Sciatic nerve (tissue), 2 donors: ENCODE data around the gene ANKRD18A. TPM values are rescaled to one million over a fixed set of nuclear protein-coding genes. Genes with fewer than 3 reads are reported as not detected.
"Not testable (repeated sequence)": the region's sequence is repeated elsewhere in the genome, so short reads cannot be mapped to it uniquely, and the experiment has no call there.

Source experiments
- ATAC-seq: fragments of 200-7000 bp; cut with Tn5 transposase; one replicate; pipeline ENCODE4 v1.9.1; 2020; ENCODE audit warnings: mild to moderate bottlenecking, moderate library complexity
- DNase-seq: peaks from one replicate; pipeline ENCODE4 v3.0.0-alpha.2; 2020; ENCODE audit warnings: low spot score
- intact Hi-C: fragments of 100-400 bp; cut with DNase I; formaldehyde crosslinking; loops from one replicate; pipeline ENCODE4 v1.14.2; 2022
- total RNA-seq: library from RNA; stranded (reverse); fragmentation: NEBNext Ultra II Directional; extraction: Animal tissue kit (Norgen Biotek cat#: 25700); gene quantifications from one replicate; pipeline ENCODE4 v1.2.1, GENCODE V29; 2021
- donor health status: DM: no; HTN: no; CAD: no.
- donor health status: DM: no; HTN: no; CAD: no.

Gene ANKRD18A
- total RNA-seq, 1 donor from 2014 or later = 3.9 TPM

GRCh38 chr9:38559172-38559571, 61.2 kb downstream of the ANKRD18A start:
- DNase-seq, ATAC-seq, intact Hi-C loops: not testable (repeated sequence)

GRCh38 chr9:38557746-38558145, 62.6 kb downstream of the ANKRD18A start:
- DNase-seq, intact Hi-C loops, ATAC-seq: not testable (repeated sequence)

GRCh38 chr9:38554966-38555365, 65.4 kb downstream of the ANKRD18A start:
- DNase-seq, ATAC-seq, intact Hi-C loops: not testable (repeated sequence)

GRCh38 chr9:38553019-38553418, 67.4 kb downstream of the ANKRD18A start:
- ATAC-seq, intact Hi-C loops: not testable (repeated sequence)

GRCh38 chr9:38546497-38547163, 73.8 kb downstream of the ANKRD18A start:
- DNase-seq, ATAC-seq, intact Hi-C loops: not testable (repeated sequence)

More at GRCh38 chr9:38553019-38553418, 67.4 kb downstream of the ANKRD18A start:
- not testable (repeated sequence) for DNase-seq

GRCh38 chr9:38540535-38540934, 79.9 kb downstream of the ANKRD18A start:
- DNase-seq, ATAC-seq, intact Hi-C loops: not testable (repeated sequence)

- intact Hi-C loops = no loop called here
- no peak for ATAC-seq
- DNase-seq = no peak
Observed at GRCh38 chr9:38529317-38529716, 91.1 kb downstream of the ANKRD18A start.

- DNase-seq = no peak
- intact Hi-C loops = no loop called here
- no peak for ATAC-seq
Observed at GRCh38 chr9:38527503-38527902, 92.9 kb downstream of the ANKRD18A start.

- no peak for ATAC-seq
- DNase-seq = no peak
- intact Hi-C loops = no loop called here
Observed at GRCh38 chr9:38526591-38526990, 93.8 kb downstream of the ANKRD18A start.

- ATAC-seq (no peak), DNase-seq (no peak)
- intact Hi-C loops = no loop called here
Observed at GRCh38 chr9:38523121-38523520, 97.3 kb downstream of the ANKRD18A start.

GRCh38 chr9:38521762-38522161, 98.6 kb downstream of the ANKRD18A start:
- DNase-seq (no peak), ATAC-seq (no peak)
- intact Hi-C loops = no loop called here

Other genes with a start within 250 kb of the ANKRD18A start
- 9.3 TPM for gene ALDH1B1, start 227.9 kb downstream of the ANKRD18A start, total RNA-seq
- gene IGFBPL1, start 196.1 kb downstream of the ANKRD18A start, total RNA-seq = not detected
- not detected for gene FAM240B, start 99.5 kb upstream of the ANKRD18A start, total RNA-seq